Esophagus muscularis mucosa (tissue), 4 donors: Measurements from ENCODE around the gene PPP2R5B.
A peak's percentile ranks its signal among the peaks of the same experiment; 100 is the strongest.

Experiments used
- CTCF ChIP-seq, 3 experiments: fragments of 200-600 bp in 2 of 3; fragments of 450-650 bp in 1 of 3; sonication (generic) in 2 of 3; IDR thresholded peaks; one replicate each; pipeline ENCODE4 v1.5.1; 2017 to 2019; ENCODE audit warnings: antibody characterized with exemption in 3 of 3, mild to moderate bottlenecking in 2 of 3, moderate library complexity in 1 of 3
- EP300 ChIP-seq: sonication (generic); formaldehyde crosslinking; IDR thresholded peaks from one replicate; pipeline ENCODE4 v1.6.1; 2017; ENCODE audit warnings: antibody characterized with exemption
- POLR2A ChIP-seq: fragments of 450-650 bp; IDR thresholded peaks from one replicate; pipeline ENCODE4 v1.6.1; 2017; ENCODE audit warnings: antibody characterized with exemption, moderate library complexity, mild to moderate bottlenecking, low read depth
- POLR2AphosphoS5 ChIP-seq, 2 donors: sonication (generic); formaldehyde crosslinking; IDR thresholded peaks; one replicate each; pipeline ENCODE4 v1.6.1; 2017; ENCODE audit warnings: antibody characterized with exemption in 2 of 2

- TF ChIP-seq POLR2A (no peak), CTCF (IDR thresholded peaks at IDR 0.05) (no peak), POLR2AphosphoS5 (IDR thresholded peaks at IDR 0.05) (peak; percentile 15 to 64), EP300 (no peak)
Observed at GRCh38 chr11:64876835-64877341, 47.6 kb upstream of the PPP2R5B start.
